KOPT-K1 (cell line): Measurements from ENCODE around the gene SKAP2.

ENCODE experiments used
- H3K27ac ChIP-seq: fragments of 200-600 bp; sonication (generic); 2 replicates; pipeline ENCODE4 v1.5.1; 2016; ENCODE audit warnings: antibody characterized with exemption, mild to moderate bottlenecking, low read depth, low read length; ENCODE audit not compliant: poor library complexity, severe bottlenecking
- H3K36me3 ChIP-seq: fragments of 200-600 bp; sonication (generic); 2 replicates; pipeline ENCODE4 v1.5.1; 2017; ENCODE audit warnings: antibody characterized with exemption, mild to moderate bottlenecking, low read length, moderate library complexity; ENCODE audit not compliant: insufficient read depth
- H3K9me3 ChIP-seq: fragments of 200-600 bp; sonication (generic); 2 replicates; pipeline ENCODE4 v1.5.1; 2017; ENCODE audit warnings: antibody characterized with exemption, low read length, mild to moderate bottlenecking; ENCODE audit not compliant: insufficient read depth, poor library complexity, severe bottlenecking

The SKAP2 gene

DNA sequence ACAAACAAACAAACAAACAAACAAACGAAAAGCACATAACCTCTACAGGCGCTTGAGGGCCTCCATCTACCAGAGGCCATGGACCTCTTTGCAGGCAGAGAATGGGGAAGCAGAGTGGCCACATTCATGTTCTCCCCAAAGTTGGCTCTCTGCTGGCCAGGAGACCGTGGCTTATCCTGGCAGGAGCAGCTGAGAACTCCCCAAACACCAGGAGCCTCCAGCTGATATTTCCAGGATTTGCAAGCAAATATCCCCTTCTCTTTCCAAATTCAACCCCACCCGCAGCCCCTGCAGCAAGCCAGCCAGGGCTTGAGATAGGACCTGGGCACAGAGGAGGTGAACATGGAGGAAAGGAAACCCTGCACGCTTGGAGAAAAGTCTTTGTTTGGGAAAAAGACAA, 240.0 kb downstream of the SKAP2 start:
- H3K9me3 ChIP-seq, result no peaks in the 10 kb centered on the region
- no peak overlapping the region for H3K27ac ChIP-seq
- H3K36me3 ChIP-seq, result no peaks in the 10 kb centered on the region

DNA sequence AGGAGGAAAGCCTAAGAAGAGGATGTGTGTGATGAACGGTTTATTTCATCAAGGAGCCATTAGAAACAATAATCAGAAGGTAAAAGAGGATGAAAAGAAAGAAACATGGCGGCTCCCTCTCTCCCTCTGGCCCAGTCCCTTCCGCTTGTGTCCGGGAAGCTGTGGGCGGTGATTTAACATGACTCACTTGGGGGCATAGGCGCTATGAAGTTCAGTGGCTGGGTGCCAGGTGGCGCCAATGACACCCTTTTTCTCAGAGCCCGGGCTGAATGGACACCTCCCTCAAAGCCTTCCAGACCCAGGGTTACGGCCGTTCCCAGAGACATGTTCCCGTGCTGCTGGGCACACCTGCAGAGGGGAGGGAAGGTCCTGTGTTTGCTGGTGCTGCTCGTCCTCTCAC, 244.0 kb downstream of the SKAP2 start:
- H3K9me3 ChIP-seq, result no peaks in the 10 kb centered on the region
- H3K27ac ChIP-seq, result no peak overlapping the region
- no peaks in the 10 kb centered on the region for H3K36me3 ChIP-seq

DNA sequence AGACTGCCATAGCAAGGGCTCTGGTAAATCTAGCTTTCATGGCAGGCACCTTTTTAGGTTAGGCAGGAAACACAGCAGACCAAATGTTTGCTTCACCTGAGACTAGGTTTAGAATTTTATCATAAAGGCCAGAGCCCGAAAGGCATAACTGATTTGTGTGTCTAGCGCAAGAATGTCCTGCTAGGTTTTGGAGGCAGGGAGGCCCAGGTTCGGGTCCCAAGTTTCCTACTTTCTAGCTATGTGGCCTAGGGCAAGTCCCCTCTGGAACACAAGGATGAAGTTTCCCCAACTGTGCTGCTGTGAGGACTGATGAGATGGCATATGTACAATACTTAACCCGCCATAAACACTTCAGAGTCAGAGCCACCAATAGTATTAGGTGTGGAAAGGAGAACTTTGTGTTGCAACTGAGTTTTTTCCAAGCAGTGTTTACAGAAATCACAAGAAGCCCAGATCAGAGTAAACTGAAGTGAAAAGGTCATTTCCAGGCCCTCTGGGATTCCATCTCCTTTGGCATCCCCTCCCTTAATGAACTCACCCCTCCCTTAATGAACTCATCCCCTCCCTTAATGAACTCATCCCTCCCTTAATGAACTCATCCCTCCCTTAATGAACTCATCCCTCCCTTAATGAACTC, 244.9 kb downstream of the SKAP2 start:
- H3K27ac ChIP-seq, result no peak overlapping the region
- H3K36me3 ChIP-seq, result no peaks in the 10 kb centered on the region
- no peaks in the 10 kb centered on the region for H3K9me3 ChIP-seq

DNA sequence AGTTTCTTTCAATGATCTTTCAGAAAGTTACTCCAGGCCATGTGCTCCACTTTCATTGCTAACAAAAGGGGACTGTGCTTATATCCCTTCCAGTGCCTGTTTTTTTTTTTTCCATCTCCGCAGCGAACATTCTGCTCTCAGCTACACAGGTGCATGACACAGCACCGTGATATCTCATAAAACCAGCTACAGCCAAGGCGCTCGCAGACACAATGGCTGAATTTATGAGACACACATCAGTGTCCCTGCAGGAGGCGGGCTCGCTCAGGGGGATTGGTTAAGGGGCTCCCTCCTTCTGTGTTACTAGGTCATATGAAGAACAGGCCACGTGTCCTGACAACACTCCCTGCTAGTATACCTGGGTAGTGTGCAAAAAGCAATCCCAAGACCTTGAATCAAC, 245.5 kb downstream of the SKAP2 start:
- H3K9me3 ChIP-seq, result no peaks in the 10 kb centered on the region
- H3K27ac ChIP-seq, result no peak overlapping the region
- no peaks in the 10 kb centered on the region for H3K36me3 ChIP-seq

DNA sequence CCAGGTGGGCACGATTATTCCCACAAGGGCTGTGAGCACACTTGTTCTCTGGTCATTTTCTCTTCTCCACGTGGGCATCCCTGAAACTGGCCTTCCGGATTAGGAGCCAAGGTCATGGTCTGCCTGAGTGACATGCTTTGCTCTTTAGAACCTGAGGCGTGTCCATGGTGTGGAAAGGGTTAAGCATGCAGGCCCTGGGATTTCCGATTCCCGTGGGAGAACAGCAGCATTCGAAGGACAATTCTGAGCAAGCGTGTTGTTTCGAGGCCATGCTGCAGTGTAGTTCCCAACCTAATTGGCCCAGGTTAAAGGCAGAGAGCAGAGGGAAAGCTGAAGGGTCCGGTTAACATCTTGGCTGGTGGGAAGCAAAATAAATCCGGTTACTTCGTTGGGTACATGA, 245.9 kb downstream of the SKAP2 start:
- H3K27ac ChIP-seq, result no peak overlapping the region

More for the DNA sequence above, 245.9 kb downstream of the SKAP2 start:
- Histone ChIP-seq H3K36me3 (no peaks in the 10 kb centered on the region), H3K9me3 (no peaks in the 10 kb centered on the region)
